ENCODE data around the gene ROPN1L. TPM values are rescaled to one million over a fixed set of nuclear protein-coding genes. Genes with fewer than 3 reads are reported as not detected.

ROPN1L gene
- total RNA-seq, 1 donor from 2014 or later, result not detected

- peaks cover 2% of the 10 kb centered on the region for H3K27me3 Mint-ChIP-seq (ENCODE audit: unreplicated experiment)
- no peak for DNase-seq
- H3K4me3 Mint-ChIP-seq (ENCODE audit: unreplicated experiment), result no peak overlapping the region
- H3K27ac Mint-ChIP-seq (ENCODE audit: unreplicated experiment), result no peak overlapping the region
- H3K4me1 Mint-ChIP-seq (ENCODE audit: low read depth, unreplicated experiment), result peaks cover 9% of the 10 kb centered on the region
- peaks cover 2% of the 10 kb centered on the region for H3K9me3 Mint-ChIP-seq (ENCODE audit: unreplicated experiment)
- TF ChIP-seq, protein P1, sequence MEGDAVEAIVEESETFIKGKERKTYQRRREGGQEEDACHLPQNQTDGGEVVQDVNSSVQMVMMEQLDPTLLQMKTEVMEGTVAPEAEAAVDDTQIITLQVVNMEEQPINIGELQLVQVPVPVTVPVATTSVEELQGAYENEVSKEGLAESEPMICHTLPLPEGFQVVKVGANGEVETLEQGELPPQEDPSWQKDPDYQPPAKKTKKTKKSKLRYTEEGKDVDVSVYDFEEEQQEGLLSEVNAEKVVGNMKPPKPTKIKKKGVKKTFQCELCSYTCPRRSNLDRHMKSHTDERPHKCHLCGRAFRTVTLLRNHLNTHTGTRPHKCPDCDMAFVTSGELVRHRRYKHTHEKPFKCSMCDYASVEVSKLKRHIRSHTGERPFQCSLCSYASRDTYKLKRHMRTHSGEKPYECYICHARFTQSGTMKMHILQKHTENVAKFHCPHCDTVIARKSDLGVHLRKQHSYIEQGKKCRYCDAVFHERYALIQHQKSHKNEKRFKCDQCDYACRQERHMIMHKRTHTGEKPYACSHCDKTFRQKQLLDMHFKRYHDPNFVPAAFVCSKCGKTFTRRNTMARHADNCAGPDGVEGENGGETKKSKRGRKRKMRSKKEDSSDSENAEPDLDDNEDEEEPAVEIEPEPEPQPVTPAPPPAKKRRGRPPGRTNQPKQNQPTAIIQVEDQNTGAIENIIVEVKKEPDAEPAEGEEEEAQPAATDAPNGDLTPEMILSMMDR (IDR thresholded peaks at IDR 0.05; ENCODE audit: partially characterized antibody, unreplicated experiment), result no peak
- H3K36me3 Mint-ChIP-seq (ENCODE audit: unreplicated experiment), result peaks cover 4% of the 10 kb centered on the region
Observed at GRCh38 chr5:10420468-10420867, 21.2 kb upstream of the ROPN1L start.

GRCh38 chr5:10420932-10421331 is 20.7 kb upstream of the ROPN1L start:
- peaks cover 2% of the 10 kb centered on the region for H3K9me3 Mint-ChIP-seq (ENCODE audit: unreplicated experiment)
- H3K27ac Mint-ChIP-seq (ENCODE audit: unreplicated experiment), result no peak overlapping the region
- peaks cover 2% of the 10 kb centered on the region for H3K27me3 Mint-ChIP-seq (ENCODE audit: unreplicated experiment)
- H3K4me3 Mint-ChIP-seq (ENCODE audit: unreplicated experiment), result no peak overlapping the region
- peaks cover 4% of the 10 kb centered on the region for H3K36me3 Mint-ChIP-seq (ENCODE audit: unreplicated experiment)
- TF ChIP-seq, protein P1 (IDR thresholded peaks at IDR 0.05; ENCODE audit: partially characterized antibody, unreplicated experiment), result no peak
- H3K4me1 Mint-ChIP-seq (ENCODE audit: low read depth, unreplicated experiment), result peaks cover 9% of the 10 kb centered on the region
- DNase-seq, result no peak

GRCh38 chr5:10421896-10422691 is 19.6 kb upstream of the ROPN1L start:
- Mint-ChIP-seq H3K36me3 (ENCODE audit: unreplicated experiment) (peaks cover 4% of the 10 kb centered on the region), H3K4me1 (ENCODE audit: low read depth, unreplicated experiment) (peaks cover 9% of the 10 kb centered on the region), H3K27me3 (ENCODE audit: unreplicated experiment) (peaks cover 4% of the 10 kb centered on the region), H3K4me3 (ENCODE audit: unreplicated experiment) (no peak overlapping the region), H3K9me3 (ENCODE audit: unreplicated experiment) (peaks cover 2% of the 10 kb centered on the region), H3K27ac (ENCODE audit: unreplicated experiment) (peak overlapping the region; percentile 50)
- DNase-seq, result no peak
- TF ChIP-seq, protein P1 (IDR thresholded peaks at IDR 0.05; ENCODE audit: partially characterized antibody, unreplicated experiment), result no peak

DNA sequence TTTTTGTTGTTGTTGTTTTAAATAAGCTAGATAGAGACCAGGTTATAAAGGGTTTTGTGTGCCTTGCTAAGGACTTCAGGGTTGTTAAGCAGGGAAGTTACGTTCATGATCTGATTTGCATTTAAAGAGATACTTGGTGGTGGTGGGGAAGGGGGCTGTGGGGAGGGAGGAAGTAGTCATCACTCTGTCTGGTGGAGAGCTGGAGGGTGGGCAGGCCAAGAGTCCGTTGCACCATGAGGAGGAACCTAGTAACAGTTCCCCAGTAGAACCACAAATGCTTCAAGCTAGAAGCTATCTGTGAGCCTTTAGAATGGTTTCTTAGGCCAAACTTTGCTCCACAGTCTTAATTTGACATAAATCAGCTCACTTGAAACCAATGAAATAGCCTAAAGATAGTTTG is 18.7 kb upstream of the ROPN1L start:
- H3K9me3 Mint-ChIP-seq (ENCODE audit: unreplicated experiment), result peaks cover 2% of the 10 kb centered on the region
- no peak for DNase-seq
- H3K4me3 Mint-ChIP-seq (ENCODE audit: unreplicated experiment), result no peak overlapping the region
- peaks cover 4% of the 10 kb centered on the region for H3K36me3 Mint-ChIP-seq (ENCODE audit: unreplicated experiment)
- peaks cover 9% of the 10 kb centered on the region for H3K4me1 Mint-ChIP-seq (ENCODE audit: low read depth, unreplicated experiment)
- peaks cover 4% of the 10 kb centered on the region for H3K27me3 Mint-ChIP-seq (ENCODE audit: unreplicated experiment)
- no peak overlapping the region for H3K27ac Mint-ChIP-seq (ENCODE audit: unreplicated experiment)
- TF ChIP-seq, protein P1 (IDR thresholded peaks at IDR 0.05; ENCODE audit: partially characterized antibody, unreplicated experiment), result no peak

- Mint-ChIP-seq H3K27me3 (ENCODE audit: unreplicated experiment) (peaks cover 4% of the 10 kb centered on the region), H3K4me3 (ENCODE audit: unreplicated experiment) (no peak overlapping the region), H3K36me3 (ENCODE audit: unreplicated experiment) (no peaks in the 10 kb centered on the region), H3K27ac (ENCODE audit: unreplicated experiment) (peak overlapping the region; percentile 24), H3K9me3 (ENCODE audit: unreplicated experiment) (peaks cover 2% of the 10 kb centered on the region), H3K4me1 (ENCODE audit: low read depth, unreplicated experiment) (peaks cover 9% of the 10 kb centered on the region)
- DNase-seq, result peak; percentile 37
- TF ChIP-seq, protein P1 (IDR thresholded peaks at IDR 0.05; ENCODE audit: partially characterized antibody, unreplicated experiment), result no peak
Observed at GRCh38 chr5:10424124-10424731, 17.5 kb upstream of the ROPN1L start.

All from glutamatergic neuron (in vitro differentiated cells).